ENCODE data around the gene UNC93B1. TPM values are rescaled to one million over a fixed set of nuclear protein-coding genes. Genes with fewer than 3 reads are reported as not detected.

Gene UNC93B1
- polyA plus RNA-seq, 2 of the 4 experiments (the other 2 are of a cell fraction) = 49.4 to 51.2 TPM

- POLR2A ChIA-PET = interaction anchor here (0.9 to 1.8 kb wide), 3 partner anchors 12 to 25 kb away, joined by 3 to 5 read pairs (median 3); no protein-coding TSS in a partner anchor
- FAIRE-seq = no peak
Observed at GRCh38 chr11:68039526-68040086, 35.7 kb upstream of the UNC93B1 start.

GRCh38 chr11:68038718-68039525 is 35.0 kb upstream of the UNC93B1 start, which contains the start of gene TCIRG1:
Gene TCIRG1 (plus strand): TSS chr11:68039025. CDS start chr11:68041272, 2,247 bp downstream.
- FAIRE-seq = no peak
- 34% methylated on average over 5 of the region's 51 CpGs for WGBS (ENCODE audit: missing lambda C conversion rate)
- H3K4me1 ChIP-seq = peaks cover 51% of the 10 kb centered on the region
- H3K4me2 ChIP-seq = peak within 1 kb of the TSS; percentile 94
- peak within 1 kb of the TSS; percentile 95 to 96 for H3K27ac ChIP-seq
- CTCF ChIA-PET = interaction anchor here (1.2 to 7.3 kb wide), 5 partner anchors 11 to 170 kb away, joined by 3 to 60 read pairs (median 4); partner anchors contain the start of gene ALDH3B1
- H3K9me3 ChIP-seq = no peaks in the 10 kb centered on the region
- POLR2A ChIA-PET = interaction anchor here (0.9 to 2.4 kb wide), 4 partner anchors 12 to 28 kb away, joined by 3 to 11 read pairs (median 4); partner anchors contain the start of gene ALDH3B1
- H3K4me3 ChIP-seq = peak within 1 kb of the TSS; percentile 60
- peak; percentile 80 to 93 for DNase-seq (ENCODE audit: low read depth in 1 of 2, low spot score in 1 of 2)
- ATAC-seq = peak; percentile 65 to 86
- no peak for TF ChIP-seq MYC (IDR thresholded peaks at IDR 0.05; ENCODE audit: borderline replicate concordance, low read length)
- TF ChIP-seq KDM1A (IDR thresholded peaks at IDR 0.05; ENCODE audit: low read depth) = peak; percentile 99
- no peak for TF ChIP-seq RNF2 (IDR thresholded peaks at IDR 0.05; ENCODE audit: borderline replicate concordance, low read depth)
- TF ChIP-seq EHF (CRISPR knock-in tag; IDR thresholded peaks at IDR 0.05) = no peak
- TF ChIP-seq KDM5A (IDR thresholded peaks at IDR 0.05) = no peak
- TF ChIP-seq HOXB5 (CRISPR knock-in tag; IDR thresholded peaks at IDR 0.05) = no peak
- no peak for TF ChIP-seq ZFP36 (IDR thresholded peaks at IDR 0.05; ENCODE audit: borderline replicate concordance, partially characterized antibody)
- no peak for TF ChIP-seq HOXB13 (CRISPR knock-in tag; IDR thresholded peaks at IDR 0.05; ENCODE audit: low read depth)
- TF ChIP-seq RFX5 (IDR thresholded peaks at IDR 0.05) = no peak
- TF ChIP-seq ESRRA (IDR thresholded peaks at IDR 0.05; ENCODE audit: borderline replicate concordance, low read length) = no peak
- TF ChIP-seq CEBPB (IDR thresholded peaks at IDR 0.05) = no peak
- no peak for TF ChIP-seq ATOH8 (CRISPR knock-in tag; IDR thresholded peaks at IDR 0.05; ENCODE audit: low read depth)
- no peak for TF ChIP-seq FOSB (CRISPR knock-in tag; IDR thresholded peaks at IDR 0.05)
- no peak for TF ChIP-seq BHLHE40 (IDR thresholded peaks at IDR 0.05; ENCODE audit: low read depth, low read length)
- no peak for TF ChIP-seq USF2 (IDR thresholded peaks at IDR 0.05)
- 0 out of 2 replicates have a peak, but pooled peaks have one; percentile 16 for TF ChIP-seq E2F6 (IDR thresholded peaks at IDR 0.05; ENCODE audit: borderline replicate concordance, low read depth)
- no peak for TF ChIP-seq TFCP2L1 (CRISPR knock-in tag; IDR thresholded peaks at IDR 0.05)
- TF ChIP-seq CTCF (IDR thresholded peaks at IDR 0.05) = no peak
- no peak for TF ChIP-seq ZSCAN20 (CRISPR knock-in tag; IDR thresholded peaks at IDR 0.05)
- no peak for TF ChIP-seq HMGXB4 (CRISPR knock-in tag; IDR thresholded peaks at IDR 0.05; ENCODE audit: borderline replicate concordance)
- TF ChIP-seq MAFK (IDR thresholded peaks at IDR 0.05; ENCODE audit: partially characterized antibody) = no peak
- TF ChIP-seq SMC3 (IDR thresholded peaks at IDR 0.05) = no peak

More at GRCh38 chr11:68039526-68040086, 35.7 kb upstream of the UNC93B1 start:
- Histone ChIP-seq H3K9me3 (no peaks in the 10 kb centered on the region), H3K4me3 (peak overlapping the region; percentile 60), H3K4me1 (peaks cover 49% of the 10 kb centered on the region), H3K4me2 (peak overlapping the region; percentile 94), H3K27ac (peak overlapping the region; percentile 95 to 96)
- TF ChIP-seq MYC (IDR thresholded peaks at IDR 0.05; ENCODE audit: borderline replicate concordance, low read length) = no peak
- no peak for TF ChIP-seq PHF8 (IDR thresholded peaks at IDR 0.05; ENCODE audit: borderline replicate concordance, low read depth)
- no peak for TF ChIP-seq HEYL (CRISPR knock-in tag; IDR thresholded peaks at IDR 0.05)
- TF ChIP-seq TP53 (CRISPR knock-in tag; IDR thresholded peaks at IDR 0.05) = no peak
- TF ChIP-seq ATOH8 (CRISPR knock-in tag; IDR thresholded peaks at IDR 0.05; ENCODE audit: low read depth) = no peak
- no peak for TF ChIP-seq SMC3 (IDR thresholded peaks at IDR 0.05)
- CTCF ChIA-PET = interaction anchor here (1.2 to 7.3 kb wide), 4 partner anchors 17 to 169 kb away, joined by 4 to 60 read pairs (median 19); partner anchors contain the start of gene ALDH3B1
- ATAC-seq = peak in 1 of 2 experiments; percentile 10; a peak in 3 of 6 replicates
- DNase-seq (ENCODE audit: low read depth in 1 of 2, low spot score in 1 of 2) = no peak
- WGBS (ENCODE audit: missing lambda C conversion rate) = 3% methylated on average over 4 of the region's 10 CpGs

Data from A549 (cell line).